Measurements from ENCODE around the gene MPHOSPH8. TPM values are rescaled to one million over a fixed set of nuclear protein-coding genes. Genes with fewer than 3 reads are reported as not detected.

MPHOSPH8 gene
- total RNA-seq (2013) = 26.7 TPM
- 10 to 100 TPM in 1 of 3 donors, 1 to 10 TPM in 2; 2.1 to 13.5 (median 5.3) TPM for polyA plus RNA-seq
- 4.7 and 7.9 TPM in 2 replicates for polyA minus RNA-seq
- 10.1 to 35.9 (median 29.8) reads per million in 11 experiments for total RNA-seq

- peak within 1 kb of the TSS; percentile 70 to 89 (median 81) for H3K4me3 ChIP-seq (replicated peaks in 1 of 3; ENCODE audit: low read depth in 2 of 3, low read length in 3 of 3)
- peak within 1 kb of the TSS; percentile 100 for H3K4me3 Mint-ChIP-seq
- H3K27me3 ChIP-seq (ENCODE audit: control insufficient read depth in 2 of 2, insufficient read depth in 2 of 2, low read length in 2 of 2) = no peaks in the 10 kb centered on the region
- peak within 1 kb of the TSS; percentile 96 for H2AFZ ChIP-seq (ENCODE audit: insufficient read depth, low read depth, low read length, poor library complexity, severe bottlenecking)
- TF ChIP-seq, protein P1, sequence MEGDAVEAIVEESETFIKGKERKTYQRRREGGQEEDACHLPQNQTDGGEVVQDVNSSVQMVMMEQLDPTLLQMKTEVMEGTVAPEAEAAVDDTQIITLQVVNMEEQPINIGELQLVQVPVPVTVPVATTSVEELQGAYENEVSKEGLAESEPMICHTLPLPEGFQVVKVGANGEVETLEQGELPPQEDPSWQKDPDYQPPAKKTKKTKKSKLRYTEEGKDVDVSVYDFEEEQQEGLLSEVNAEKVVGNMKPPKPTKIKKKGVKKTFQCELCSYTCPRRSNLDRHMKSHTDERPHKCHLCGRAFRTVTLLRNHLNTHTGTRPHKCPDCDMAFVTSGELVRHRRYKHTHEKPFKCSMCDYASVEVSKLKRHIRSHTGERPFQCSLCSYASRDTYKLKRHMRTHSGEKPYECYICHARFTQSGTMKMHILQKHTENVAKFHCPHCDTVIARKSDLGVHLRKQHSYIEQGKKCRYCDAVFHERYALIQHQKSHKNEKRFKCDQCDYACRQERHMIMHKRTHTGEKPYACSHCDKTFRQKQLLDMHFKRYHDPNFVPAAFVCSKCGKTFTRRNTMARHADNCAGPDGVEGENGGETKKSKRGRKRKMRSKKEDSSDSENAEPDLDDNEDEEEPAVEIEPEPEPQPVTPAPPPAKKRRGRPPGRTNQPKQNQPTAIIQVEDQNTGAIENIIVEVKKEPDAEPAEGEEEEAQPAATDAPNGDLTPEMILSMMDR (IDR thresholded peaks at IDR 0.05) = no peak
- H3K9ac ChIP-seq (ENCODE audit: insufficient read depth, low read length, poor library complexity, severe bottlenecking) = peak within 1 kb of the TSS; percentile 87
- peaks cover 1 to 12% of the 10 kb centered on the region in 2 donors for H3K36me3 Mint-ChIP-seq
- peak within 1 kb of the TSS; percentile 97 to 100 (median 99) for H3K27ac Mint-ChIP-seq
- peak within 1 kb of the TSS; percentile 71 to 96 for H3K27ac ChIP-seq (ENCODE audit: low read depth in 1 of 2, low read length in 2 of 2)
- peaks cover 21 to 23% of the 10 kb centered on the region in 2 donors for H3K4me1 ChIP-seq (ENCODE audit: control insufficient read depth in 1 of 2, insufficient read depth in 2 of 2, low read length in 2 of 2)
- intact Hi-C loops (cut with micrococcal nuclease) = loop anchor here in 1 of 2 donors (5.0 kb wide), 2 partner anchors 149 to 229 kb away; partner anchors contain the start of genes PSPC1 and ZMYM5
- H3K4me2 ChIP-seq (replicated peaks; ENCODE audit: extremely low read depth, low read length, poor library complexity, severe bottlenecking) = peak within 1 kb of the TSS; percentile 85
- peaks cover 29% of the 10 kb centered on the region for H4K20me1 ChIP-seq (ENCODE audit: insufficient read depth, low read length)
- peaks cover 0 to 9% of the 10 kb centered on the region in 2 donors for H3K9me3 ChIP-seq (replicated peaks in 1 of 2; ENCODE audit: control insufficient read depth in 1 of 2, insufficient read depth in 1 of 2, low read length in 2 of 2)
- H3K27me3 Mint-ChIP-seq (ENCODE audit: low read depth in 3 of 3) = no peaks in the 10 kb centered on the region
- peak; percentile 94 to 96 (median 96) for DNase-seq
- H3K36me3 ChIP-seq (replicated peaks in 1 of 2; ENCODE audit: control insufficient read depth in 1 of 2, insufficient read depth in 2 of 2, low read length in 2 of 2) = peaks cover 3 to 8% of the 10 kb centered on the region in 2 donors
- under 1% methylated on average over 58 of the region's 58 CpGs for WGBS (ENCODE audit: insufficient coverage)
- H3K4me1 Mint-ChIP-seq = peaks cover 22% of the 10 kb centered on the region
- H3K79me2 ChIP-seq (ENCODE audit: insufficient read depth, low read length) = peaks cover 50% of the 10 kb centered on the region
- peaks cover 10 to 15% (median 13%) of the 10 kb centered on the region in 7 donors for H3K9me3 Mint-ChIP-seq
Measured at GRCh38 chr13:19633479-19634255, at the start of gene MPHOSPH8. Gene MPHOSPH8 (plus strand): TSS chr13:19633659. CDS start chr13:19633749, 90 bp downstream.

- Mint-ChIP-seq H3K9me3 (peaks cover 12 to 39% (median 26%) of the 10 kb centered on the region in 7 donors), H3K36me3 (no peaks in the 10 kb centered on the region), H3K27ac (peak overlapping the region in 4 of 7 donors; percentile 22 to 58 (median 42)), H3K27me3 (ENCODE audit: low read depth in 3 of 3) (peaks cover 8 to 15% (median 13%) of the 10 kb centered on the region in 3 donors), H3K4me3 (peak overlapping the region; percentile 72 to 79), H3K4me1 (peaks cover 17% of the 10 kb centered on the region)
- Histone ChIP-seq H3K9me3 (replicated peaks in 1 of 2; ENCODE audit: control insufficient read depth in 1 of 2, insufficient read depth in 1 of 2, low read length in 2 of 2) (peaks cover 0 to 13% of the 10 kb centered on the region in 2 donors), H3K9ac (ENCODE audit: insufficient read depth, low read length, poor library complexity, severe bottlenecking) (no peak overlapping the region), H3K36me3 (replicated peaks in 1 of 2; ENCODE audit: control insufficient read depth in 1 of 2, insufficient read depth in 2 of 2, low read length in 2 of 2) (no peaks in the 10 kb centered on the region), H3K27me3 (ENCODE audit: control insufficient read depth in 2 of 2, insufficient read depth in 2 of 2, low read length in 2 of 2) (peaks cover 6% of the 10 kb centered on the region in 2 donors), H2AFZ (ENCODE audit: insufficient read depth, low read depth, low read length, poor library complexity, severe bottlenecking) (peak overlapping the region; percentile 64), H3K4me2 (replicated peaks; ENCODE audit: extremely low read depth, low read length, poor library complexity, severe bottlenecking) (peak overlapping the region; percentile 60), H3K79me2 (ENCODE audit: insufficient read depth, low read length) (no peaks in the 10 kb centered on the region), H3K4me3 (replicated peaks in 1 of 3; ENCODE audit: low read depth in 2 of 3, low read length in 3 of 3) (peak overlapping the region; percentile 11 to 67 (median 21)), H4K20me1 (ENCODE audit: insufficient read depth, low read length) (no peaks in the 10 kb centered on the region), H3K27ac (ENCODE audit: low read depth in 1 of 2, low read length in 2 of 2) (peak overlapping the region; percentile 6 to 51), H3K4me1 (ENCODE audit: control insufficient read depth in 1 of 2, insufficient read depth in 2 of 2, low read length in 2 of 2) (peaks cover 11 to 12% of the 10 kb centered on the region in 2 donors)
- WGBS (ENCODE audit: insufficient coverage) = 28% methylated on average over 10 of the region's 17 CpGs
- peak; percentile 58 to 93 (median 69) for DNase-seq
- intact Hi-C loops (cut with micrococcal nuclease) = no loop called here
- TF ChIP-seq, protein P1 (IDR thresholded peaks at IDR 0.05) = no peak
Measured at GRCh38 chr13:19586904-19587634, 46.4 kb upstream of the MPHOSPH8 start.

Data from CD14-positive monocyte (primary cell).